Liver (tissue), 9 donors: ENCODE results near the gene DIAPH2. TPM values are rescaled to one million over a fixed set of nuclear protein-coding genes. Genes with fewer than 3 reads are reported as not detected.

Source experiments
- DNase-seq: peaks from one replicate; pipeline ENCODE4 v3.0.0-alpha.2; 2017; ENCODE audit warnings: low spot score
- H3K27ac ChIP-seq, 2 donors: one replicate each; pipeline ENCODE4 v1.7.0; 2013; ENCODE audit warnings: inconsistent platforms in 2 of 2, low read length in 2 of 2, control low read depth in 1 of 2, low read depth in 1 of 2, mild to moderate bottlenecking in 1 of 2
- H3K27me3 ChIP-seq, 4 donors: one replicate each; pipeline versions ENCODE4 v1.6.1 to v1.7.0; 2013; ENCODE audit warnings: low read length in 3 of 4, inconsistent platforms in 1 of 4, mild to moderate bottlenecking in 1 of 4, moderate library complexity in 1 of 4; ENCODE audit not compliant: control insufficient read depth in 4 of 4, insufficient read depth in 4 of 4
- H3K36me3 ChIP-seq, 4 donors: one replicate each; pipeline versions ENCODE4 v1.6.1 to v1.7.0; 2013; ENCODE audit warnings: low read length in 3 of 4, mild to moderate bottlenecking in 3 of 4, low read depth in 1 of 4, moderate library complexity in 1 of 4; ENCODE audit not compliant: control insufficient read depth in 4 of 4, insufficient read depth in 3 of 4
- H3K4me1 ChIP-seq, 4 donors: one replicate each; pipeline versions ENCODE4 v1.6.1 to v1.7.0; 2013; ENCODE audit warnings: low read length in 3 of 4, mild to moderate bottlenecking in 3 of 4, moderate library complexity in 1 of 4; ENCODE audit not compliant: control insufficient read depth in 4 of 4, insufficient read depth in 4 of 4
- H3K4me3 ChIP-seq, 3 donors: one replicate each; pipeline versions ENCODE4 v1.6.1 to v1.7.0; 2013; ENCODE audit warnings: low read length in 3 of 3, control low read depth in 1 of 3, low read depth in 1 of 3, mild to moderate bottlenecking in 1 of 3
- H3K9ac ChIP-seq, 2 donors: one replicate each; pipeline ENCODE4 v1.7.0; 2013; ENCODE audit warnings: low read length in 2 of 2, mild to moderate bottlenecking in 2 of 2, moderate library complexity in 2 of 2, control low read depth in 1 of 2, low read depth in 1 of 2
- H3K9me3 ChIP-seq, 4 donors: one replicate each; pipeline versions ENCODE4 v1.6.1 to v1.7.0; 2013; ENCODE audit warnings: low read length in 3 of 4; ENCODE audit not compliant: control insufficient read depth in 4 of 4
- ATF3 ChIP-seq: IDR thresholded peaks from 2 replicates; pipeline ENCODE4 v1.6.1; 2016; ENCODE audit warnings: antibody characterized with exemption
- EGR1 ChIP-seq, 2 donors: IDR thresholded peaks; 2 replicates each; pipeline ENCODE4 v1.6.1; 2016 to 2018; ENCODE audit warnings: antibody characterized with exemption in 2 of 2, low read depth in 2 of 2
- FOXA1 ChIP-seq: IDR thresholded peaks from 2 replicates; pipeline ENCODE4 v1.6.1; 2016; ENCODE audit warnings: antibody characterized with exemption
- FOXA2 ChIP-seq: IDR thresholded peaks from 2 replicates; pipeline ENCODE4 v1.6.1; 2016; ENCODE audit warnings: antibody characterized with exemption
- GABPA ChIP-seq, 2 donors: IDR thresholded peaks in 1 of 2; conservative IDR thresholded peaks in 1 of 2; 2 replicates each; pipeline ENCODE4 v1.6.1; 2016; ENCODE audit warnings: antibody characterized with exemption in 2 of 2, mild to moderate bottlenecking in 1 of 2, moderate library complexity in 1 of 2
- HNF4A ChIP-seq, 2 donors: conservative IDR thresholded peaks; 2 replicates each; pipeline ENCODE4 v1.6.1; 2016; ENCODE audit warnings: antibody characterized with exemption in 2 of 2, mild to moderate bottlenecking in 2 of 2
- HNF4G ChIP-seq: IDR thresholded peaks from 2 replicates; pipeline ENCODE4 v1.6.1; 2016; ENCODE audit warnings: antibody characterized with exemption
- JUND ChIP-seq, 2 donors: IDR thresholded peaks; 2 replicates each; pipeline ENCODE4 v1.6.1; 2016; ENCODE audit warnings: antibody characterized with exemption in 2 of 2
- MAX ChIP-seq: IDR thresholded peaks from 2 replicates; pipeline ENCODE4 v1.6.1; 2016; ENCODE audit warnings: antibody characterized with exemption
- NR2F2 ChIP-seq: IDR thresholded peaks from 2 replicates; pipeline ENCODE4 v1.6.1; 2016; ENCODE audit warnings: antibody characterized with exemption
- RAD21 ChIP-seq, 2 donors: IDR thresholded peaks; 2 replicates each; pipeline ENCODE4 v1.6.1; 2016; ENCODE audit warnings: antibody characterized with exemption in 2 of 2, mild to moderate bottlenecking in 2 of 2
- REST ChIP-seq: IDR thresholded peaks from 2 replicates; pipeline ENCODE4 v1.6.1; 2016; ENCODE audit warnings: antibody characterized with exemption, mild to moderate bottlenecking
- RXRA ChIP-seq, 2 donors: IDR thresholded peaks; 2 replicates each; pipeline ENCODE4 v1.6.1; 2017 to 2018; ENCODE audit warnings: antibody characterized with exemption in 2 of 2, mild to moderate bottlenecking in 1 of 2
- SP1 ChIP-seq: IDR thresholded peaks from 2 replicates; pipeline ENCODE4 v1.6.1; 2018; ENCODE audit warnings: antibody characterized with exemption, mild to moderate bottlenecking
- TAF1 ChIP-seq: conservative IDR thresholded peaks from 2 replicates; pipeline ENCODE4 v1.6.1; 2016; ENCODE audit warnings: antibody characterized with exemption, mild to moderate bottlenecking
- ZBTB33 ChIP-seq: IDR thresholded peaks from 2 replicates; pipeline ENCODE4 v1.6.1; 2016; ENCODE audit warnings: antibody characterized with exemption
- WGBS: extraction: QIAGEN DNeasy Blood & Tissue Kit; methylation state at CpG from one replicate; pipeline ENCODE4 v1.1.7; 2013; 5-methylcytosine and 5-hydroxymethylcytosine counted together
- polyA plus RNA-seq, 2 donors: library from polyadenylated mRNA; stranded (reverse) in 1 of 2; unstranded in 1 of 2; fragments of 200-250 nt in 1 of 2; fragments of >200 nt in 1 of 2; fragmentation: Nextera tagmentation in 1 of 2; extraction: Ambion mirVana in 1 of 2; gene quantifications; one replicate each; pipeline versions ENCODE4 v1.2.1 to v1.2.3, GENCODE V29; 2013 to 2015
- total RNA-seq, 2 donors: library from RNA; depleted of rRNA; stranded (reverse); fragments of >200 nt; gene quantifications; one replicate each; pipeline ENCODE4 v1.2.3, GENCODE V29; 2014
- TF ChIP-seq, protein P1 (sequence below): fragments of 150-350 bp; IDR thresholded peaks from 2 replicates; pipeline ENCODE4 v1.5.1; 2017; ENCODE audit warnings: improper control_type of control experiment, low read depth, low read length; ENCODE audit not compliant: missing input control
- donor health status: healthy.
- donor health status: healthy.
- donor health status: healthy.
- donor health status: healthy.
- donor health status: healthy.

DIAPH2 gene
- total and polyA plus RNA-seq, 4 donors, result 2.7 to 16.6 (median 5.3) TPM

DNA sequence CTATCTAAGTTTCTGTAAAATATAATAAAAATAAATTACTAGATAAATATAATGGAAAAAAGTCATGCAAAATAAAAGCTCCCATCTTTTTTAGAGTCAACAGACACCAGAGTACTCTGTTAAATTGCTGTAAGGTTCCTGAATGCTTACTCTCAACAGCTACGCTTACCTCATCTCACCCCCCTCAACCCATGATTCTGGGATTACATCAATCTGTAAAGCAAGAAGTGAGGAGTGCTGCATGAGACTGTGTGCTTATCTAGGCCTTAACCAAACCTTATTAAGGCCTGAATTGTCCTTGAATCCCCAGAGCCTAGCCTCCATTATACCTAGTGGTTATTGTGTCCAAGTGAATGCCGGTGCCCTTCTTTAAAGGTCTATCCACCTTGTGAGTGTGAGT lies 934.9 kb downstream of the DIAPH2 start:
- Histone ChIP-seq H3K9ac (no peak overlapping the region), H3K4me1 (no peaks in the 10 kb centered on the region), H3K27ac (no peak overlapping the region), H3K36me3 (no peaks in the 10 kb centered on the region), H3K4me3 (no peak overlapping the region), H3K9me3 (no peaks in the 10 kb centered on the region), H3K27me3 (no peaks in the 10 kb centered on the region)
- no peak for DNase-seq
- TF ChIP-seq HNF4G (no peak), NR2F2 (no peak), RAD21 (IDR thresholded peaks at IDR 0.05) (no peak), EGR1 (IDR thresholded peaks at IDR 0.05; ENCODE audit: low read depth in 2 of 2) (no peak), REST (no peak), RXRA (IDR thresholded peaks at IDR 0.05) (no peak), ZBTB33 (no peak), ATF3 (no peak), TAF1 (no peak), JUND (IDR thresholded peaks at IDR 0.05) (no peak), MAX (no peak), HNF4A (conservative IDR thresholded peaks at IDR 0.05) (no peak), GABPA (IDR thresholded peaks at IDR 0.05 in 1 of 2, conservative IDR thresholded peaks at IDR 0.05 in 1 of 2) (no peak), FOXA1 (no peak), SP1 (no peak), FOXA2 (no peak)
- TF ChIP-seq, protein P1, sequence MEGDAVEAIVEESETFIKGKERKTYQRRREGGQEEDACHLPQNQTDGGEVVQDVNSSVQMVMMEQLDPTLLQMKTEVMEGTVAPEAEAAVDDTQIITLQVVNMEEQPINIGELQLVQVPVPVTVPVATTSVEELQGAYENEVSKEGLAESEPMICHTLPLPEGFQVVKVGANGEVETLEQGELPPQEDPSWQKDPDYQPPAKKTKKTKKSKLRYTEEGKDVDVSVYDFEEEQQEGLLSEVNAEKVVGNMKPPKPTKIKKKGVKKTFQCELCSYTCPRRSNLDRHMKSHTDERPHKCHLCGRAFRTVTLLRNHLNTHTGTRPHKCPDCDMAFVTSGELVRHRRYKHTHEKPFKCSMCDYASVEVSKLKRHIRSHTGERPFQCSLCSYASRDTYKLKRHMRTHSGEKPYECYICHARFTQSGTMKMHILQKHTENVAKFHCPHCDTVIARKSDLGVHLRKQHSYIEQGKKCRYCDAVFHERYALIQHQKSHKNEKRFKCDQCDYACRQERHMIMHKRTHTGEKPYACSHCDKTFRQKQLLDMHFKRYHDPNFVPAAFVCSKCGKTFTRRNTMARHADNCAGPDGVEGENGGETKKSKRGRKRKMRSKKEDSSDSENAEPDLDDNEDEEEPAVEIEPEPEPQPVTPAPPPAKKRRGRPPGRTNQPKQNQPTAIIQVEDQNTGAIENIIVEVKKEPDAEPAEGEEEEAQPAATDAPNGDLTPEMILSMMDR, result no peak
- 97% methylated on average over 2 of the region's 2 CpGs for WGBS

GRCh38 chrX:97622111-97622510 lies 937.5 kb downstream of the DIAPH2 start:
- 50% methylated on average over 3 of the region's 3 CpGs for WGBS

More at GRCh38 chrX:97622111-97622510, 937.5 kb downstream of the DIAPH2 start:
- H3K27me3 ChIP-seq, result no peaks in the 10 kb centered on the region
- no peak for TF ChIP-seq RAD21 (IDR thresholded peaks at IDR 0.05)
- TF ChIP-seq ZBTB33, result no peak
- TF ChIP-seq ATF3, result no peak
- H3K27ac ChIP-seq, result no peak overlapping the region
- H3K4me1 ChIP-seq, result no peaks in the 10 kb centered on the region
- H3K36me3 ChIP-seq, result no peaks in the 10 kb centered on the region
- H3K4me3 ChIP-seq, result no peak overlapping the region
- no peaks in the 10 kb centered on the region for H3K9me3 ChIP-seq
- H3K9ac ChIP-seq, result no peak overlapping the region
- DNase-seq, result no peak
